Astrocyte of the hippocampus (primary cell): Measurements from ENCODE around the gene TMPRSS3.

Experiments used
- DNase-seq: peaks from one replicate; pipeline ENCODE4 v3.0.0; 2011; ENCODE audit warnings: low read depth, low spot score

TMPRSS3 gene

GRCh38 chr21:42395905-42396651 lies at the start of gene TMPRSS3:
Gene TMPRSS3, minus strand, starts transcription at chr21:42396052. Its CDS starts 635 bp downstream, at chr21:42395417.
- DNase-seq = no peak

DNA sequence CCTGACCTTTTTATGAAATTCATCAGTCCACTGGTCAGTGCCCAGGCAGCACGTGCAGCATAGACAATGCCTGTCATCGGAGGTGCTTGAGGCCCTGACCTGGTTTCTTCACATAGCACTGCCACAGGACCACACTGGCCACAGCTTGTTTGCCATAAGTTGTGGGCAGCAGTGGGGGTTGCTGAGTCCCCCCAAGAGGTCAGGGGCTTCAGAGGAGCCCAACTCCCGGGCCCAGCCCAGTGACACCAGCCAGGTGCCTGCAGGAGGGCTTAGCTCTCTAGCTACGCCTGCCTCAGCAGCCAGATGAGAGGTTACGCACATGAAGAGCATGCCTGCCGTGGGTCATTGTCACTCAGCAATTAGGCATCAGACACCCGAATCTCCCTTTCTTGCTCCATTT lies 49.5 kb upstream of the TMPRSS3 start:
- DNase-seq = no peak

DNA sequence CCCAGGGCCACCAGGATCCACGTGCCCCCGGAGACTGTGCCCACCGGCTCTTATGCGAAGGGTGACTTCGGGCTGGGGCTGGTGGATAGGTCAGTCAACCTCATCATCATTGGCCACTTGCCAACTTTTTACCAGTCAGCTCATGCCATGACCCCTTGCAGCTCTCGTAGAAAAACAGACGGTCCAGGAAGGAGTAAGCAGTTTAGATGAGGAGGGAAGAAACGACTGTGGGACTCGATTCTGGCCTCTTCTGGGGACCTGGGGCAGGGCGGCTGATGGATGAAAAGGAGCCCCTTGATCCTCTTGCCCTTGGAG lies 48.9 kb upstream of the TMPRSS3 start:
- no peak for DNase-seq

DNA sequence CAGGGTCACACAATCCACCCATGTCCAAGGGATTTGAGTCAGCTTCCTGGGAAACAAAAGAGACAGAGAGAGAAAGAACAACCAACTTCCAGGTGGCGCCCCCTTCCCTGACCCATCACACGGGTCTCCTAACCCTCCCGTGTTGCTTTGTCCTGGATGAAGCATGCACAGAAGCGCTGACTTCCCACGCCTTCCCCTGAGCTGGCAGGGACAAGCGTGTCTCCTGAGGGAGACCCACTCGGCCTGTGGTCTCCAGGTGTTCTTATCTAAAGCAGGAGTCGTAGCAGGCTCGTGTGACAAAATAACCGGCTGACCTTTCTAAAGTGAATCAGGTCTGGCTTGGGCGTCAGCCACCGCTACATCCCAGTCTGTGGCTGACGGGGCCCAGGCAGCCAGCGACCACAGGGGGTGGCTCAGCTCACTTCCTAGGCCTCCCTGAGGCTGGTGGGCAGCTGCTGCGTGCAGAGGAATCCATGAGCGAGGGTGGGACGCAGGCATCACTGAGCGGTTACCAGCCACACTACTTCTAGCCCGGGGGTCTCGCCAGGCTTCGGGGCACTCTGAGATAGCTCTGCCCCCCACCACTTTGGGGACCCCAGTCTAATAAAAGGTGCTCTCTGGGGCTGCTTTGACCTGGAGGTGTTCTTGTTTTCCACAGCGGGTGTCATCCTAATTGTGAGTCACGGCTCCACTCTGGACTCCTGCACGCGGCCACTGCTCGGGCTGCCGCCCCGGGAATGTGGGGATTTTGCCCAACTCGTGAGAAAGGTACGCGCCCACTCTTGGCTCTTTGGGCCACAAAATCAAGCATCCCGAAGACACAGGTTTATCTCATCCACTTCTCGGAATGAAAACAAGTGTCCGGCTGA lies 48.3 kb upstream of the TMPRSS3 start:
- no peak for DNase-seq

- DNase-seq = no peak
Measured at GRCh38 chr21:42443181-42443785, 47.4 kb upstream of the TMPRSS3 start.

DNA sequence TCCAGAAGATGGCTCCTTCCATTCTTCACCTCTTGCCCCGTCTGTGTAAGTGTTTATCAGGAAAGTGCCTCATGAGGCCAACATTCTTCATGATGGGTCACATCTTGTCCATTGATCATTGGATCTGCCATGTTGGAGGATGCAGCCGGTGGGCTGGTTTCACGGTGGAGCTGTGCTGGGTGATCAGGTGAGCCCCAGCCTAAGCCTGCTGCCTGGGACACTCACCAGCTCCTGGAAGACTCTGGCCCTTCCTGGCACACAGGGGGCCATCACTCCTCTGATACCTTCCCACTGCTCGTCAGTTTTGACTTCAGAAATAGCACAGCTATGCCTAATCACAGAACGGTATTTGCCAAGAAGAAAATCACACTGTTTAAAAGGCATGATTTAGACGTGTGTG lies 46.1 kb upstream of the TMPRSS3 start:
- DNase-seq = no peak

DNA sequence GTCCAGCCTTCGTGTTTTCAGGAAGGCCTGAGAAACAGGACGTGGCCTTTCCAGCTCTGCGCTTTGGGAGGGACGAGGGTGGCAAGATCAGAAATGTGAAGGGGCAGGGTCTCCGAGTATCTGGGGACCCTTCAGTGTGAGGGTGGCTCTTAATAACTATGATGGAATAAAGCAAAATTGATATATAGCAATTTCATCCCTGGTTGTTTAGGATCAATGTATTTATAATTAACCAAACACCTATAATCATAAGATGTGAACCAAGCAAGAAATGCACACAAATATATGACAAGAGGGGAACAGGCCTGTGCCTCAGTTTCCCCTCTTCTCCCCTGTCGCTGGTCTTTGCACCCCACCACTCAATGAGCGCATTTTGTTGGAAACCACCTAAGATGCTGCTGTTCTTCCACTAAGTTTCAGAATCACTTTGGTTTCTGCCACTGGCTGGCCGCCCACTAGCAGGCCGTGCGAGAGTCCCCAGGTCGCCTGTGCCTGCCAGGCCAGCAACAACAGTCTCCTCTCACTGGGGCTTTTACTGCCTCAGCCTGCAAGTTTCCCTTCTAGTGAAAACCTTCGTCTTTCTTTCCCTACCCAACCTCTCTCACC lies 44.4 kb upstream of the TMPRSS3 start:
- DNase-seq = no peak

GRCh38 chr21:42439284-42440186 lies 43.7 kb upstream of the TMPRSS3 start:
- DNase-seq = no peak

- DNase-seq = no peak
Measured at GRCh38 chr21:42438316-42439205, 42.7 kb upstream of the TMPRSS3 start.

DNA sequence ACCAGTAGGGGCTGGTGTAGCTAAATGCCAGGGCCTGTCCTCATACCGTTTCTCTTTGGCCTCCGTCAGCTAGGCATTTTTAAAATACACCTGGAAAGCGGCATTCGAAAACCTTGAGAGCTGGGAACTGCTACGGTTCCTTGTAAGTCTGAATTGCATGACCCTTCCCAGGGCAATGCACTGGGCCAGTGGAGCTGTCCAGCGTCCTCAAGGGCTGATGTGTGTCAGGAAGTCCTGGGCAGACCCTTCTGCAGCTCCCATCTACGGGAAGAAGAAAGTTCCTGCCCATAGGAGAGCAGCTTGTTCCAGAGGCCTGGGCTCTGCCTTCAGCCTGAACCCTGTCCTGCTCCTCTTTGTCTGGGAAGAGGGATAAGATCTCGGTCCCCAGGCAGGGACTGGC lies 41.9 kb upstream of the TMPRSS3 start:
- peak; percentile 48 for DNase-seq

GRCh38 chr21:42436914-42437313 lies 41.1 kb upstream of the TMPRSS3 start:
- DNase-seq = no peak

GRCh38 chr21:42435833-42436232 lies 40.0 kb upstream of the TMPRSS3 start:
- DNase-seq = no peak

DNA sequence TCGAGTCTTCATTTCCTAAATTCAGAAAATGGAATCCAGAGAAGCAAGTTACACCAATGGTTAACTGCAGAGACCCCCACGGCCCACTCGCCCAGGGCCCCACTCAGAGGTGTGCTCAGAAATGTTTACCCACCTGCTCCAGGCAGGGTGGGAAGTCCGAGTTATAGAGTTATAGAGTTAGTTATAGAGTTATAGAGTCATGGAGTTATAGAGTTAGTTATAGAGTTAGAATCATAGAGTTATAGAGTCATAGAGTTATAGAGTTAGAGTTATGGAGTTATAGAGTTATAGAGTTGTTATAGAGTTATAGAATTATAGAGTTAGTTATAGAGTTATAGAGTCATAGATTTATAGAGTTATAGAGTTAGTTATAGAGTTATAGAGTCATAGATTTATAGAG lies 39.5 kb upstream of the TMPRSS3 start:
- DNase-seq = no peak

DNA sequence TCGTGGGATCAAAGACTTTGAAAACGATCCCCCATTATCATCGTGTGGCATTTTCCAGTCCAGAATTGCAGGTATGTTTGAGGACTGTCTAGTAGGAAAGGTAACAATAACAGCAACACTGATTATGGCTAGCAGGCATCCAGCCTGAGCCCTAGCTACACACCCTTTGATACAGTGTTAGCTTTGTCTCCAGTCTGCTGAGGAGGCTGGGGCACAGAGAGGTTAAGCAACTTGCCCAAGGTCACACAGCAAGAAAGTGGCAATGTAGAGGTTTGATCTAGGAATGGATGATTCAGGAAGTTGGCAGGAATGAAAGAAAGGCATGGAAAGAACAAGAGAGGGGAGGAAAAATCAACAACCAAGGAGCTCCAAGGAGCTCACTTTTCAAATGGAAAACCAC lies 39.0 kb upstream of the TMPRSS3 start:
- no peak for DNase-seq

- DNase-seq = no peak
Measured at GRCh38 chr21:42433946-42434551, 38.2 kb upstream of the TMPRSS3 start.

- DNase-seq = no peak
Measured at GRCh38 chr21:42432695-42433094, 36.8 kb upstream of the TMPRSS3 start.

DNA sequence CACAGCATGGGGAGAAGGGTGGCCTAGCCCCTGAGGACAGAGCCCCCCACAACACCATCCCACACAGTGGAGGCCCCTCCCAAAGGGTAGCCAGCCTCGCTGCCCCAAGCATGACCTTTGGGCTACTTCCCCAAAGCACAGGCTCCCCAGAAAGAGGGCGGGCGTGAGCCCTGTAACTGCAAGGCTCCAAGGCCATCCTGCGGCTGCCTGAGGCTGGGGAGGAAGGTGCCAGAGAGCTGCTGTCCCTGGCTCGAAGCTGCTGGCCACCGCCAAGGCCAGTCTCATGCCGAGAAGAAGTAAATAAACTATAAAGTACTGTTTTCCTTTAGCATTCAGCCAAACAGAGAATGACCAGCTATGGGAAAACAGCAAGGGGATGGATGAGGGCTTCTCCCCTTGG lies 35.3 kb upstream of the TMPRSS3 start:
- DNase-seq = no peak

GRCh38 chr21:42430521-42430920 lies 34.7 kb upstream of the TMPRSS3 start:
- no peak for DNase-seq

- DNase-seq = peak; percentile 26
Measured at GRCh38 chr21:42429856-42430255, 34.0 kb upstream of the TMPRSS3 start.

GRCh38 chr21:42429021-42429420 lies 33.2 kb upstream of the TMPRSS3 start:
- no peak for DNase-seq
